Heart right ventricle (tissue), 16 donors: ENCODE data around the gene ZBTB40. TPM values are rescaled to one million over a fixed set of nuclear protein-coding genes. Genes with fewer than 3 reads are reported as not detected.

Experiments used
- ATAC-seq, 8 donors: fragments of 200-7000 bp; cut with Tn5 transposase; one replicate each; pipeline ENCODE4 v1.9.1; 2020; ENCODE audit warnings: mild to moderate bottlenecking in 8 of 8, moderate library complexity in 8 of 8, moderate number of reproducible peaks in 1 of 8
- DNase-seq, 2 donors: peaks; one replicate each; pipeline ENCODE4 v3.0.0-alpha.2; 2020
- H3K27ac ChIP-seq, 10 donors: fragments of 200-600 bp; sonication (generic) in 2 of 10; one replicate each; pipeline versions ENCODE4 v1.5.0 to v1.8.0; 2020 to 2022; ENCODE audit warnings: mild to moderate bottlenecking in 3 of 10
- H3K27me3 ChIP-seq, 7 donors: fragments of 200-600 bp; one replicate each; pipeline ENCODE4 v1.8.0; 2021 to 2022; ENCODE audit warnings: mild to moderate bottlenecking in 2 of 7
- H3K36me3 ChIP-seq, 9 donors: fragments of 200-600 bp; sonication (generic) in 1 of 9; one replicate each; pipeline versions ENCODE4 v1.5.0 to v1.8.0; 2020 to 2022; ENCODE audit warnings: mild to moderate bottlenecking in 2 of 9
- H3K4me1 ChIP-seq, 9 donors: fragments of 200-600 bp; sonication (generic) in 1 of 9; one replicate each; pipeline versions ENCODE4 v1.5.0 to v1.8.0; 2020 to 2022; ENCODE audit warnings: mild to moderate bottlenecking in 4 of 9
- H3K4me3 ChIP-seq, 10 donors: fragments of 200-600 bp; sonication (generic) in 2 of 10; one replicate each; pipeline versions ENCODE4 v1.5.0 to v1.8.0; 2020 to 2022; ENCODE audit warnings: mild to moderate bottlenecking in 7 of 10, moderate library complexity in 2 of 10
- H3K9me3 ChIP-seq, 11 donors: fragments of 200-600 bp in 10 of 11; sonication (generic) in 2 of 11; one replicate each; pipeline versions ENCODE4 v1.5.0 to v1.8.0; 2013 to 2022; ENCODE audit warnings: mild to moderate bottlenecking in 2 of 11, control low read depth in 1 of 11, moderate library complexity in 1 of 11
- WGBS, 2 donors: extraction: QIAGEN DNeasy Blood & Tissue Kit; methylation state at CpG; one replicate each; pipeline ENCODE4 v1.1.7; 2013; ENCODE audit warnings: inconsistent platforms in 1 of 2; 5-methylcytosine and 5-hydroxymethylcytosine counted together
- intact Hi-C, 10 donors: fragments of 100-400 bp; cut with DNase I; formaldehyde crosslinking; loops; one replicate each; pipeline versions ENCODE4 v1.11.1 to v1.14.2; 2022
- polyA plus RNA-seq, 2 donors: library from polyadenylated mRNA; stranded (reverse); fragments of 200-250 nt; gene quantifications; one replicate each; pipeline ENCODE4 v1.2.3, GENCODE V29; 2013
- total RNA-seq, 10 donors: library from RNA; stranded (reverse); fragmentation: NEBNext Ultra II Directional in 3 of 10; extraction: Animal tissue kit (Norgen Biotek cat#: 25700) in 3 of 10; gene quantifications; one replicate each; pipeline versions ENCODE4 v1.2.1 to v1.2.4, GENCODE V29; 2021 to 2023
- TF ChIP-seq, protein P1 (sequence below), 9 donors: fragments of 200-600 bp; sonication (generic) in 2 of 9; IDR thresholded peaks; one replicate each; pipeline versions ENCODE4 v1.5.0 to v1.8.0; 2021 to 2022; ENCODE audit warnings: antibody characterized with exemption in 9 of 9, mild to moderate bottlenecking in 5 of 9, moderate library complexity in 1 of 9
- donor health status: Arrhythmogenic right ventricular cardiomyopathy.
- donor health status: ischemic (EF 13 %, LVEDD 7.1; RV severe dilation, severe dysfunction).
- donor health status: healthy with polysubstance abuse.
- donor health status: DM: no; HTN: yes; CAD: no.
- donor health status: DM: no; HTN: no; CAD: no.
- donor health status: ischemic (EF 25% LVEDD 6.9; RV normal size, moderate dysfunction).
- donor health status: ischemic (EF 25% LVEDD 5.7; RV mildly dilated, moderate dysfunction).
- donor health status: healthy.
- donor health status: DM: yes; HTN: yes; CAD: no.
- donor health status: Ischemic cardiomyopathy.
- donor health status: ischemic (EF 35%, LVEDD 5.7; RV mildly dilated, moderate dysfunction).
- donor health status: nonischemic (EF 11% LVEDD 7.7; RV severe dilation, severe dysfunction).
- donor health status: DM: yes; HTN: yes; CAD: no.
- donor health status: PGD.
- donor health status: ischemic (EF 29% LVEDD 5.4; RV normal size, mild dysfunction).
- donor health status: nonischemic (EF 23%, LVEDD 6.1; RV moderate dilation, normal function).

The ZBTB40 gene
- total and polyA plus RNA-seq, 12 donors = 3.2 to 18.2 (median 13.2) TPM

DNA sequence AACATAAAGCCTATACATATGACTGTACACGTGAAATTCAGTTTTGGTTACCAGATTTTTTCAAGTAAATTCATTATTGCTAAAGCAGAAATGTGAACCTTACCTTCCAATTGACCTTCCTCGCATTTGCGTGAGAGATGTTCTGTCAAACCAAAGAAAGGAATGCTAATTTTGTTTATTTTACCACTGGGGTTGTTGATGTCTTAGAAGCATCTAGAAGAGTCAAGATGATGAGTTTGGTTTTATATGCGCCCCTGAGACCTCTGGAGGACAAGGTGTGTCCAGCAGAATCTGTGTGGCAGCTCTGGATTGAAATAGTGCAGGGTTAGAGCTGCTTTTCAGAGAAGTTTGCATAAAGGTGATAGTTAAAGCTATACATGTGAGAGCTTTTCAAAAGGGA lies 48.4 kb downstream of the ZBTB40 start:
- DNase-seq (no peak), ATAC-seq (peak in 3 of 8 donors; percentile 15 to 28 (median 23))
- TF ChIP-seq, protein P1, sequence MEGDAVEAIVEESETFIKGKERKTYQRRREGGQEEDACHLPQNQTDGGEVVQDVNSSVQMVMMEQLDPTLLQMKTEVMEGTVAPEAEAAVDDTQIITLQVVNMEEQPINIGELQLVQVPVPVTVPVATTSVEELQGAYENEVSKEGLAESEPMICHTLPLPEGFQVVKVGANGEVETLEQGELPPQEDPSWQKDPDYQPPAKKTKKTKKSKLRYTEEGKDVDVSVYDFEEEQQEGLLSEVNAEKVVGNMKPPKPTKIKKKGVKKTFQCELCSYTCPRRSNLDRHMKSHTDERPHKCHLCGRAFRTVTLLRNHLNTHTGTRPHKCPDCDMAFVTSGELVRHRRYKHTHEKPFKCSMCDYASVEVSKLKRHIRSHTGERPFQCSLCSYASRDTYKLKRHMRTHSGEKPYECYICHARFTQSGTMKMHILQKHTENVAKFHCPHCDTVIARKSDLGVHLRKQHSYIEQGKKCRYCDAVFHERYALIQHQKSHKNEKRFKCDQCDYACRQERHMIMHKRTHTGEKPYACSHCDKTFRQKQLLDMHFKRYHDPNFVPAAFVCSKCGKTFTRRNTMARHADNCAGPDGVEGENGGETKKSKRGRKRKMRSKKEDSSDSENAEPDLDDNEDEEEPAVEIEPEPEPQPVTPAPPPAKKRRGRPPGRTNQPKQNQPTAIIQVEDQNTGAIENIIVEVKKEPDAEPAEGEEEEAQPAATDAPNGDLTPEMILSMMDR (IDR thresholded peaks at IDR 0.05) = no peak
- 92 to 94% methylated on average over 4 of the region's 4 CpGs for WGBS, 2 donors
- peaks cover 0 to 53% (median 0%) of the 10 kb centered on the region in 9 donors for H3K36me3 ChIP-seq
- H3K4me3 ChIP-seq = no peak overlapping the region
- intact Hi-C loops = loop anchor here in 1 of 10 donors (5.0 kb wide), 1 partner anchor 73 kb away; no protein-coding TSS in a partner anchor
- no peaks in the 10 kb centered on the region for H3K9me3 ChIP-seq
- H3K4me1 ChIP-seq = peaks cover 4 to 52% (median 28%) of the 10 kb centered on the region in 9 donors
- peak overlapping the region in 5 of 10 donors; percentile 4 to 51 (median 9) for H3K27ac ChIP-seq
- H3K27me3 ChIP-seq = no peaks in the 10 kb centered on the region

DNA sequence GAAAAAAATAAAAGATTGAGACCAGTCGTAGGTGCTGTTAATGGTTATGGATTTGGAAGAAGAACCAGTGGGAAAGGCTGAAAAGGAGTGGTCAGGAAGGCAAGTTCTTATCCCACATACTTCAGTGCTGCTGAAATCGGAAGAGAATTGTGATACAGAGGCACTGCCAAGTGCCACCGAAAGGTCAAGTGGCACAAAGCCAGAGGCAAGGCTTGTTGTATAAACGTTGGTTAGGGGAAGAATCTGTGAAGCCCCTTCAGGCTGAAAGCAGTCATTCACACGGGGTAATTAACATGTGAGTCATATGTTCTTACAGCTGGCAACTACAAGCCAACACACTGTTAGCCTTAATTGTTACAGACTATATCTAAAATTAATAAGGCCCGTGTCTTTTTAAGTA lies 48.8 kb downstream of the ZBTB40 start:
- DNase-seq = peak; percentile 21 to 27
- Histone ChIP-seq H3K27me3 (no peaks in the 10 kb centered on the region), H3K27ac (peak overlapping the region in 5 of 10 donors; percentile 4 to 51 (median 9)), H3K9me3 (no peaks in the 10 kb centered on the region), H3K4me3 (no peak overlapping the region), H3K4me1 (peaks cover 4 to 49% (median 24%) of the 10 kb centered on the region in 9 donors), H3K36me3 (peaks cover 0 to 57% (median 0%) of the 10 kb centered on the region in 9 donors)
- TF ChIP-seq, protein P1 (IDR thresholded peaks at IDR 0.05) = no peak
- WGBS, 2 donors = 20 to 21% methylated on average over 6 of the region's 6 CpGs
- intact Hi-C loops = loop anchor here in 1 of 10 donors (5.0 kb wide), 1 partner anchor 73 kb away; no protein-coding TSS in a partner anchor
- ATAC-seq = peak in 5 of 8 donors; percentile 49 to 76 (median 64)

DNA sequence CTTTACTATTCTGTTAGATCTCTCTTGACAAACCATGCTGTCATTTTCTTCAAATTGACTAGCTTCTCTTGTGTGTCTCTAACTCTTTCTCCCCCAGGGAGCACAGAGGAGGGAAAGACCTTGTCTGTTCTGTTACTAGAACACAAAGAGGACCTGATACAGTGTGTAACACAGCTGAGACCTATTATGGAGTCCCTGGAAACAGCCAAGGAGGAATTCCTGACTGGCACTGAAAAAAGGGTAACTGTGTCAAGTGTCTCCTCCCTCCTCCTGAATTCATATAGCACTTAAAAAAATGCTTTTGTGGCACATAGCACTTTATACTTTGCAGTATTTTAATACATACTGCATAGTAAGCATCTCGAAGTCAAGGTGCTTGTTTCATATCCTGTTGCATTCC lies 50.6 kb downstream of the ZBTB40 start:
- Histone ChIP-seq H3K36me3 (peaks cover 0 to 57% (median 13%) of the 10 kb centered on the region in 9 donors), H3K27me3 (no peaks in the 10 kb centered on the region), H3K9me3 (no peaks in the 10 kb centered on the region), H3K27ac (no peak overlapping the region), H3K4me1 (peaks cover 4 to 49% (median 24%) of the 10 kb centered on the region in 9 donors), H3K4me3 (no peak overlapping the region)
- 92 to 97% methylated on average over 1 of the region's 1 CpG for WGBS, 2 donors
- intact Hi-C loops = loop anchor here in 1 of 10 donors (5.0 kb wide), 1 partner anchor 75 kb away; no protein-coding TSS in a partner anchor
- DNase-seq = no peak
- TF ChIP-seq, protein P1 (IDR thresholded peaks at IDR 0.05) = no peak
- peak in 1 of 8 donors; percentile 37 for ATAC-seq

DNA sequence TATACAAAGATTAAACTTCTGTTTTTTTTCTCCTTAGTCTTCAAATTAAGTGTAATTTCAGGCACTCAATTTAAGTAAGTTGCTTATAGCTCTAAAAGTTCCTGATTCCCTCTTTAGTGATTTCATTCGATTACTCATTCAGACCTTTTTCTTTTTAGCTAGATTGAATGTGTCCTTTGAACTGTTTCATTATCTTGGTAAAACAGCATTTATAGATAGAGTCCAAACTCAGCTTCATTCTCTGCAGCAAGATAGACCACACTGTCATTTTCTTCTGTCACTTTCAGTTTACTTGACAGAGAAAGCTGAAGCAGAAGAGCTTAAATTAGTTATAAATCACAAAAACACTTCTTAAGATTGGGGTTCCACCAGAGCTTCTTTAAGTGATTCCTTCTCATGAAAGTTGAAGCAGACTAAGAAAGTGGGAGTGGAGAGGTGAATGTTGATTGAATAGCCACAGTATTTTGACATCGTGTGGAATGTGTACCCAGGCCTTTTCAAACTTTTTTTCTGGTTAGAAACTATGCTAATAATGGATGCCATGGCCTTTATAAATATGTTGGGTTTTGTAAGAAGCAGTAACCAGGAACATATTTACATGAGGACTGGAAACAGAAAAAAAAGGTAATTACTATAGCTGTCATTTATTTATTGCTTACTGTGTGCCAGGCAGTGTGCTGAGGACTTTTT lies 52.2 kb downstream of the ZBTB40 start:
- TF ChIP-seq, protein P1 (IDR thresholded peaks at IDR 0.05) = no peak
- Histone ChIP-seq H3K27ac (no peak overlapping the region), H3K9me3 (no peaks in the 10 kb centered on the region), H3K4me3 (no peak overlapping the region), H3K27me3 (no peaks in the 10 kb centered on the region), H3K4me1 (peaks cover 4 to 46% (median 23%) of the 10 kb centered on the region in 9 donors), H3K36me3 (peaks cover 0 to 70% (median 26%) of the 10 kb centered on the region in 9 donors)
- DNase-seq (no peak), ATAC-seq (no peak)
- 62 to 64% methylated on average over 2 of the region's 2 CpGs for WGBS, 2 donors
- intact Hi-C loops = loop anchor here in 1 of 10 donors (5.0 kb wide), 1 partner anchor 77 kb away; no protein-coding TSS in a partner anchor
